ENCODE results near the gene PHKA1. TPM values are rescaled to one million over a fixed set of nuclear protein-coding genes. Genes with fewer than 3 reads are reported as not detected.
"Not testable (repeated sequence)": the region's sequence is repeated elsewhere in the genome, so short reads cannot be mapped to it uniquely, and the experiment has no call there.

PHKA1 gene
- total RNA-seq (2012; rRNA removed), result 6.1 and 8.9 TPM in 2 replicates

GRCh38 chrX:72713599-72714477 lies at the start of gene PHKA1:
TSS of gene PHKA1 (minus strand) at chrX:72714306. CDS start at chrX:72713880, 426 bp downstream.
- peak within 1 kb of the TSS; percentile 70 for H3K9ac ChIP-seq (ENCODE audit: low read depth, low read length)
- H3K36me3 ChIP-seq (ENCODE audit: insufficient read depth, low read length); H3K4me1 ChIP-seq (ENCODE audit: control insufficient read depth, insufficient read depth, low read length); H3K9me3 ChIP-seq (replicated peaks; ENCODE audit: low read length); H3K27me3 ChIP-seq (ENCODE audit: control insufficient read depth, insufficient read depth, low read length): not testable (repeated sequence)
- peak within 1 kb of the TSS; percentile 74 for H3K4me2 ChIP-seq (ENCODE audit: low read length)
- peak within 1 kb of the TSS; percentile 67 for H3K4me3 ChIP-seq (ENCODE audit: low read length)

- H3K9me3 ChIP-seq (replicated peaks; ENCODE audit: low read length); H3K4me2 ChIP-seq (ENCODE audit: low read length); H3K4me3 ChIP-seq (ENCODE audit: low read length); H3K9ac ChIP-seq (ENCODE audit: low read depth, low read length); H3K27me3 ChIP-seq (ENCODE audit: control insufficient read depth, insufficient read depth, low read length); H3K36me3 ChIP-seq (ENCODE audit: insufficient read depth, low read length); H3K4me1 ChIP-seq (ENCODE audit: control insufficient read depth, insufficient read depth, low read length): not testable (repeated sequence)
Observed at GRCh38 chrX:72760454-72760853, 46.3 kb upstream of the PHKA1 start.

GRCh38 chrX:72748545-72748944 lies 34.4 kb upstream of the PHKA1 start:
- not testable (repeated sequence) for H3K36me3 ChIP-seq (ENCODE audit: insufficient read depth, low read length); H3K9ac ChIP-seq (ENCODE audit: low read depth, low read length); H3K4me1 ChIP-seq (ENCODE audit: control insufficient read depth, insufficient read depth, low read length); H3K4me2 ChIP-seq (ENCODE audit: low read length); H3K9me3 ChIP-seq (replicated peaks; ENCODE audit: low read length); H3K27me3 ChIP-seq (ENCODE audit: control insufficient read depth, insufficient read depth, low read length); H3K4me3 ChIP-seq (ENCODE audit: low read length)

GRCh38 chrX:72745546-72745945 lies 31.4 kb upstream of the PHKA1 start:
- H3K9me3 ChIP-seq (replicated peaks; ENCODE audit: low read length); H3K4me3 ChIP-seq (ENCODE audit: low read length); H3K4me2 ChIP-seq (ENCODE audit: low read length); H3K27me3 ChIP-seq (ENCODE audit: control insufficient read depth, insufficient read depth, low read length); H3K4me1 ChIP-seq (ENCODE audit: control insufficient read depth, insufficient read depth, low read length); H3K9ac ChIP-seq (ENCODE audit: low read depth, low read length); H3K36me3 ChIP-seq (ENCODE audit: insufficient read depth, low read length): not testable (repeated sequence)

GRCh38 chrX:72735561-72735960 lies 21.5 kb upstream of the PHKA1 start:
- H3K4me1 ChIP-seq (ENCODE audit: control insufficient read depth, insufficient read depth, low read length), result no peaks in the 10 kb centered on the region
- no peak overlapping the region for H3K4me3 ChIP-seq (ENCODE audit: low read length)
- no peaks in the 10 kb centered on the region for H3K36me3 ChIP-seq (ENCODE audit: insufficient read depth, low read length)
- no peaks in the 10 kb centered on the region for H3K27me3 ChIP-seq (ENCODE audit: control insufficient read depth, insufficient read depth, low read length)
- H3K9ac ChIP-seq (ENCODE audit: low read depth, low read length), result no peak overlapping the region
- no peak overlapping the region for H3K4me2 ChIP-seq (ENCODE audit: low read length)
- no peaks in the 10 kb centered on the region for H3K9me3 ChIP-seq (replicated peaks; ENCODE audit: low read length)

GRCh38 chrX:72733636-72734035 lies 19.5 kb upstream of the PHKA1 start:
- not testable (repeated sequence) for H3K4me2 ChIP-seq (ENCODE audit: low read length); H3K9ac ChIP-seq (ENCODE audit: low read depth, low read length); H3K27me3 ChIP-seq (ENCODE audit: control insufficient read depth, insufficient read depth, low read length); H3K4me3 ChIP-seq (ENCODE audit: low read length); H3K36me3 ChIP-seq (ENCODE audit: insufficient read depth, low read length); H3K9me3 ChIP-seq (replicated peaks; ENCODE audit: low read length); H3K4me1 ChIP-seq (ENCODE audit: control insufficient read depth, insufficient read depth, low read length)

- Histone ChIP-seq H3K4me2 (ENCODE audit: low read length) (no peak overlapping the region), H3K4me1 (ENCODE audit: control insufficient read depth, insufficient read depth, low read length) (no peaks in the 10 kb centered on the region), H3K9me3 (replicated peaks; ENCODE audit: low read length) (no peaks in the 10 kb centered on the region), H3K9ac (ENCODE audit: low read depth, low read length) (no peak overlapping the region), H3K4me3 (ENCODE audit: low read length) (no peak overlapping the region), H3K36me3 (ENCODE audit: insufficient read depth, low read length) (no peaks in the 10 kb centered on the region), H3K27me3 (ENCODE audit: control insufficient read depth, insufficient read depth, low read length) (peaks cover 3% of the 10 kb centered on the region)
Observed at GRCh38 chrX:72727846-72728245, 13.7 kb upstream of the PHKA1 start.

- no peaks in the 10 kb centered on the region for H3K4me1 ChIP-seq (ENCODE audit: control insufficient read depth, insufficient read depth, low read length)
- no peaks in the 10 kb centered on the region for H3K27me3 ChIP-seq (ENCODE audit: control insufficient read depth, insufficient read depth, low read length)
- no peak overlapping the region for H3K4me2 ChIP-seq (ENCODE audit: low read length)
- no peaks in the 10 kb centered on the region for H3K36me3 ChIP-seq (ENCODE audit: insufficient read depth, low read length)
- no peaks in the 10 kb centered on the region for H3K9me3 ChIP-seq (replicated peaks; ENCODE audit: low read length)
- no peak overlapping the region for H3K4me3 ChIP-seq (ENCODE audit: low read length)
- H3K9ac ChIP-seq (ENCODE audit: low read depth, low read length), result no peak overlapping the region
Observed at GRCh38 chrX:72716766-72717165, 2.7 kb upstream of the PHKA1 start.

GRCh38 chrX:72715546-72715945 lies 1.4 kb upstream of the PHKA1 start:
- Histone ChIP-seq H3K4me2 (ENCODE audit: low read length) (no peak overlapping the region), H3K9ac (ENCODE audit: low read depth, low read length) (no peak overlapping the region)

GRCh38 chrX:72714478-72714916 lies 391 bp upstream of the PHKA1 start:
- H3K9me3 ChIP-seq (replicated peaks; ENCODE audit: low read length), result no peaks in the 10 kb centered on the region
- no peaks in the 10 kb centered on the region for H3K4me1 ChIP-seq (ENCODE audit: control insufficient read depth, insufficient read depth, low read length)
- no peaks in the 10 kb centered on the region for H3K27me3 ChIP-seq (ENCODE audit: control insufficient read depth, insufficient read depth, low read length)
- H3K36me3 ChIP-seq (ENCODE audit: insufficient read depth, low read length), result no peaks in the 10 kb centered on the region
- H3K4me3 ChIP-seq (ENCODE audit: low read length), result peak overlapping the region; percentile 67
- H3K4me2 ChIP-seq (ENCODE audit: low read length), result peak overlapping the region; percentile 74
- peak overlapping the region; percentile 70 for H3K9ac ChIP-seq (ENCODE audit: low read depth, low read length)

More at GRCh38 chrX:72715546-72715945, 1.4 kb upstream of the PHKA1 start:
- H3K4me1 ChIP-seq (ENCODE audit: control insufficient read depth, insufficient read depth, low read length), result no peaks in the 10 kb centered on the region
- H3K36me3 ChIP-seq (ENCODE audit: insufficient read depth, low read length), result no peaks in the 10 kb centered on the region
- no peaks in the 10 kb centered on the region for H3K9me3 ChIP-seq (replicated peaks; ENCODE audit: low read length)
- H3K27me3 ChIP-seq (ENCODE audit: control insufficient read depth, insufficient read depth, low read length), result no peaks in the 10 kb centered on the region
- H3K4me3 ChIP-seq (ENCODE audit: low read length), result no peak overlapping the region

GRCh38 chrX:72713130-72713529 lies 976 bp downstream of the PHKA1 start:
- Histone ChIP-seq H3K9ac (ENCODE audit: low read depth, low read length) (peak overlapping the region; percentile 70), H3K4me2 (ENCODE audit: low read length) (peak overlapping the region; percentile 74), H3K27me3 (ENCODE audit: control insufficient read depth, insufficient read depth, low read length) (no peaks in the 10 kb centered on the region), H3K4me1 (ENCODE audit: control insufficient read depth, insufficient read depth, low read length) (no peaks in the 10 kb centered on the region), H3K4me3 (ENCODE audit: low read length) (peak overlapping the region; percentile 67), H3K9me3 (replicated peaks; ENCODE audit: low read length) (no peaks in the 10 kb centered on the region), H3K36me3 (ENCODE audit: insufficient read depth, low read length) (no peaks in the 10 kb centered on the region)

Data from skeletal muscle satellite cell (primary cell).